T-helper 1 cell (primary cell): ENCODE results near the gene TPK1.
"Not testable (repeated sequence)": the region's sequence is repeated elsewhere in the genome, so short reads cannot be mapped to it uniquely, and the experiment has no call there.

Experiments used
- DNase-seq, 5 donors: peaks; one replicate each; pipeline ENCODE4 v3.0.0-alpha.2; 2012 to 2020

Gene TPK1

GRCh38 chr7:144777005-144777839 is 58.6 kb downstream of the TPK1 start:
- DNase-seq = no peak

- no peak for DNase-seq
Observed at GRCh38 chr7:144776447-144776846, 59.4 kb downstream of the TPK1 start.

DNA sequence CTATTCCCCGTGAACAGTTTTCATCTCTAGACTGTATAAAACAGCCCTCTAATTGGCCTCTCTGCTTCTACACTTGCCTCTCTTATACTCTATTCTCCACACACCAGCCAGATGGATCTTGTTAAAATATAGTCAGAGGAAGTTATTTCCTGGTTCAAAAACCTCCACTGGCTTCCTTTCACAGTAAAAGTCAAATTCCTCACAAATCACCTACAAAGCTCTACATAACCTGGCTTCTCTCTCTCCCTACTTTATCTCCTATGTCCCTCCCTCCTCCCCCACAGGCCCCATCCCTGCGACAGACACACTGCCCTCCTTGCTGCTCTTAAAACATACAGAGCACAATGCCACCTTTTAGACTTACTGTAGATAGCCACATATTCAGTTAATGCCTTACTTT is 60.1 kb downstream of the TPK1 start:
- no peak for DNase-seq

- DNase-seq = no peak
Observed at GRCh38 chr7:144771927-144772326, 63.9 kb downstream of the TPK1 start.

- no peak for DNase-seq
Observed at GRCh38 chr7:144771174-144771573, 64.7 kb downstream of the TPK1 start.

DNA sequence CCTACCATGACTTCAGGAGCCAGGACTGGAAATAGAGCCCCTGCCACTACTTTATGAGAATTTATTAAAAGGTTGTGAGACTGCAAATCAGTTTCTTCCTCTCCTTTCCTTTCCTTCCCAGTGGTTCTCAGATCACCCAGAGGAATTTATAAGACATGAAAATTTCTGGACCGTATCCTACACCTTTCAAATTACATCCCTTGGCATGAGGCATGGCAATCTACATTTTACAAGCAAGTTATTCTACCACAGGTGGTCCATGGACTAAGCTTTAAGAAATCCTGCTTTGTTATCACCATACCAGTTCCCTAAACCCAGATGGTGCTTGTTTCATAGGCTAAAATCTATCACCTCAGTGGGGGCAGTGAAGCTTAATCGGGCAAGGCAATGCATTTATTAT is 66.5 kb downstream of the TPK1 start:
- DNase-seq = no peak

GRCh38 chr7:144768633-144769032 is 67.2 kb downstream of the TPK1 start:
- DNase-seq = no peak

- DNase-seq = no peak
Observed at GRCh38 chr7:144763291-144763690, 72.6 kb downstream of the TPK1 start.

GRCh38 chr7:144762853-144763252 is 73.0 kb downstream of the TPK1 start:
- no peak for DNase-seq

GRCh38 chr7:144761493-144761892 is 74.4 kb downstream of the TPK1 start:
- no peak for DNase-seq

DNA sequence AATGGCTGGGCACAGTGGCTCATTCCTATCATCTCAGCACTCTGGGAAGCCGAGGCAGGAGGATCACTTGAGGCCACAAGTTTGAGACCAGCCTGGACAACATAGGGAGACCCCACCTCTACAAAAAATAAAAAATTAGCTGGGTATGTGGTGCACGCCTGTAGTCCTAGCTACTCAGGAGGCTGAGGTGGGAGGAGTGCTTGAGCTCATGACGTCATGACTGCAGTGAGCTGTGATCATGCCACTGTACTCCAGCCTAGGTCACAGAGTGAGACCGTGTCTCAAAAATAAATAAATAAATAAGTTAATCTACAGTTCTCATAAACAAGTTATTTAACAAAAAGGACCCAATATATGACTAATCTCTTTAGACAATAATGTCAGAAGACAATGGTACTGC is 76.2 kb downstream of the TPK1 start:
- DNase-seq = no peak

GRCh38 chr7:144747936-144748335 is 87.9 kb downstream of the TPK1 start:
- no peak for DNase-seq

DNA sequence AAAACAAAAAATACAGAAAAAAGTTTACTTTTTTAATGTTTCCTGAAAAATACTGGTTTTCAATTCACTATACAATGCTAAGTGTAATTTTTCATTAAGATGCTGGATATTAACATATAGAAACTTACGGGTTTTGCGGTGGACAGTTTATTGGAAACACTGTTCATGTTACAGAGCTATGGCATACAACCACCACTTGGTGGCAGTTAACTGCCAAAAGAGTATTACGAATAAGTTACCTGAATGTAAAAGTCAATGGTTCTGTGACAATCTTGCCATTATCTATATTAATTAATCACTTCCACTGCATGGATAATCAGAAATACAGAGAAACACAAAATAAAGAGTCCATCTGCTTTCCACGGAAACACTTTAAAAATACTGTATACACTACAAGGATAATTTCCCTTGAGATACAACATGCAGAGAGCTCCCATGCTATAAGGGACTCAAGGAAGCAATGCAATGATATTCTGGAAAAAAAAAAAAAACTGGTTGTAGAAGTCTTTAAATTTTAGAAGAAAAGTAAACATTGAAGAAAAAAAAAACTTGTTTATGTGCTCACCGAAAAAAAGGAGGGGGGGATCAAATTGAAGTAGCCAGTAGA is 97.0 kb downstream of the TPK1 start:
- DNase-seq = peak in 1 of 5 donors; percentile 43

GRCh38 chr7:144738146-144738545 is 97.7 kb downstream of the TPK1 start:
- DNase-seq = no peak

- DNase-seq = no peak
Observed at GRCh38 chr7:144736880-144737493, 98.9 kb downstream of the TPK1 start.

DNA sequence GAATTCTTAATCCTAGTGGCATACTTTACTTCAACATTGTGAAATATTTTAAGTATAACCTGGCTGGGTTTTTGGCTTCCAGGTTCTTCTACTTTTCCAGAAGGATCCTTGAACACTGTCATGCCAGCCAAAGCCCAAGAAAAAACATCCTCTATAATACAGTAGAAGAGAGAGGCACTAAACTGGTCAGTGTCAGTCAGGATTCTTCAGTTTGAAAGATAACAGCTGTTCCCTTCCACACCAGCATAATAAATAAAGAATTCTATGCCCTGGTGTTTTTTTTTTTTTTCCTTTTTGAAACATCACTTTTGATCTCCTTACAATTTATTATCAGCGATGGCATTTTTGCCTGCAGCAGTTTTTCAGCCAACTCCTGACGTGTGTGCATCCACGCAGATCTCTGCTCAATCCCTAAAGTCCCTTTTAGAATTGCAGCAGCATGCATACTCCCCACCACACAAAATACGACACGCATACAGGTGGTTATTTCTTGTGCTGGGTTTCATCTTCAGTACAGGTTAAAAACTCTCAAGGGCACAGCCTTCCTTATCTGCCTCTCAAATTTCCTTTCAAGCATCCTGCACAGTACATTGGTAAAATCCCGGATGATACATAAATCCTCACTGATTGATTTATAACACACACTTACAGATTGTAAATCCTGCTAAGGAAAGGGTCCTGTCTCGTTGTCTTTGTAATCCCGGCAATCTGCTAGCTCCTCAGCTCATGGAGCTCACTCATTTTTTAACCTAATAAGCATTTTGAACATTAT is 100.2 kb downstream of the TPK1 start:
- DNase-seq = no peak

DNA sequence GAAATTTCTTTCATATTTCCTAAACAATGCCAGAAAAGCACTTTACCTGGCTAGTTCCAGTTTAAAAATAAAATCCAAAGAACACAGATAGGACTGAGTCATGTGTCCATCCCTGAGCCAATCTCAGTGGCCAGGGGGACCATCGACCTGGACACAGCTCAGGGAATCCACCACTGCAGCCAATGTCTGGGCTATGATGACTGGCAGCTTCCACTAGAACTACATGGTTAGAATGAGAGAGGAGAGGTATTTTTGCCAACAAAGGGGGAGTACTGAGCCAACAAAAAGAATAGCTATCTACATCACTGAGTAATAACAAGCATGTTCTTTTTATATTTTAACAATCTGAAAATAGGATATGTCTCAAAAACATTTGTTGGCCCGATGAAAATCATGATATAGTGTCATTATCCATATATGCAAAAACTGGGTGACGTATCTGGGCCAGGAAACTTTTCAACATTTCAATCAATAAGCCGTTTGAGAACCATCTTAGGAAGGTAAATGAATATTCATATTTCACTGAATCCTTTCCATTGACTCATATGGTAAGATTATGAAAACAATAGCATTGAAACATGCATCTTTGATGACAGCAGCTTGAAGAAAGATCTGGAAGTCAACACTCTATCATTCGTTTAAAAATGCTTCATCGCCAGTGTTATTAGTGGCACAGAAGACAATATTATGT is 104.0 kb downstream of the TPK1 start:
- DNase-seq = no peak

DNA sequence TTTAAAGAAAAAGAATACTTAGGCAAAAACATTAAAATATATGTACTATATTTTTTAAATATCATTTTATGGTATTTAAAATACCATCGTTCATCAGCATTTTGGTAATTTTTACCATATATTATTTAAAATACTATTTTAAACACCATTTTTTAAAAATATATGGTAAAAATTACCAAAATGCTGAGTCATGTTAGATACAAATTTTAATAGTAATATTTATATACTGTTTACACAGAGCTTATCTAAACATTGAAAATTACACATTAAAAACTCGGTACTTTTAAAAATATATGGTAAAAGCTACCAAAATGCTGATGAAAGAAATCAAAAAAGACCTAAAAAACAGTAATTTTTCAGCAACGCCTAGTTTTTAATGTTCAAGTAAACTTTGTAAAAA is 105.6 kb downstream of the TPK1 start:
- DNase-seq = no peak

GRCh38 chr7:144729226-144729625 is 106.6 kb downstream of the TPK1 start:
- DNase-seq = no peak

DNA sequence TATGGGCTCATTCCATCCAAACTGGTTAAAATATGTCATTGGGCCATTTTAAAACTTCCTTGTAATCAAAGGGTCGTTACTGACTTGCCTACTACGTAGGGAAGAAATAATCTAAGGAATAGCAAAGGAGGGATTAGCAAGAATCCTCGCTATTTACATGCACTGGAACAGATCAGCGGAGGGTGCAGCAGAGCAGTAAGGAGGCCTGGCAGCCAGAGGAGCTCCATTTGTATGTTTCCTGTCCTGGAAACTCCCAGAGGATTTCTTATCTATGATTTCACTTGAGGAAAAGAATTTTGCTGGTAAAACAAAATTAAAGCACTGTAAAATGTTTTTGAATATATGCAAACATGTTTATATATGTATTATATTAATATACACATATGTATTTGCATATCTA is 107.3 kb downstream of the TPK1 start:
- no peak for DNase-seq

GRCh38 chr7:144726840-144727239 is 109.0 kb downstream of the TPK1 start:
- not testable (repeated sequence) for DNase-seq

DNA sequence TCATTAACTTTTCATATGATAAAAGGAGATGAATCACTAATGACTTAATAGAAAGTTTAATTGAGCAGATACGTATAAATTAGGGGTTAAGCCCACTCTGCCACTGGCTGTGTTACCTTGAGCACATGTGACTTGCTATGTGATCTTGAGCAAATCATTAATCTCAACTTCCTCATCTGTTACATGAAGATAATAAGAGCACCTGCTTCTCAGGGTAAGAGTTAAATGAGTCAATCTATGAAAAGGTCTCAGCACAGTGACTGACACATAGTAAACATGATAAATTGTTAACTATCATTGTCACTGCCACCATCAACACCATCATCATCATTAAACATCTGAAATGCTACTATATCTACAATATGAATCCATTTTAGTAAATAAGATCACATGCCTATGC is 110.8 kb downstream of the TPK1 start:
- no peak for DNase-seq

- DNase-seq = no peak
Observed at GRCh38 chr7:144723301-144723700, 112.6 kb downstream of the TPK1 start.
